ENCODE data around the gene HSP90B1.

Gene HSP90B1

GRCh38 chr12:103930787-103931735 lies 851 bp downstream of the HSP90B1 start:
- DNase-seq = no peak

GRCh38 chr12:103933237-103933636 lies 3.0 kb downstream of the HSP90B1 start:
- no peak for DNase-seq

- DNase-seq = no peak
Observed at GRCh38 chr12:103936679-103937078, 6.5 kb downstream of the HSP90B1 start.

GRCh38 chr12:103944964-103945363 lies 14.8 kb downstream of the HSP90B1 start:
- DNase-seq = no peak

GRCh38 chr12:103947871-103948555 lies 17.8 kb downstream of the HSP90B1 start:
- no peak for DNase-seq

- DNase-seq = no peak
Observed at GRCh38 chr12:103948746-103949406, 18.7 kb downstream of the HSP90B1 start.

GRCh38 chr12:103952497-103952896 lies 22.3 kb downstream of the HSP90B1 start:
- no peak for DNase-seq

GRCh38 chr12:103955811-103956508 lies 25.8 kb downstream of the HSP90B1 start:
- no peak for DNase-seq

- DNase-seq = peak; percentile 50
Observed at GRCh38 chr12:103956509-103957027, 26.4 kb downstream of the HSP90B1 start.

- DNase-seq = no peak
Observed at GRCh38 chr12:103957865-103958388, 27.7 kb downstream of the HSP90B1 start.

- no peak for DNase-seq
Observed at GRCh38 chr12:103958621-103959020, 28.4 kb downstream of the HSP90B1 start.

GRCh38 chr12:103960616-103961227 lies 30.5 kb downstream of the HSP90B1 start:
- no peak for DNase-seq

GRCh38 chr12:103962493-103962892 lies 32.3 kb downstream of the HSP90B1 start:
- no peak for DNase-seq

GRCh38 chr12:103964805-103965204 lies 34.6 kb downstream of the HSP90B1 start:
- DNase-seq = no peak

- no peak for DNase-seq
Observed at GRCh38 chr12:103965255-103965589, 35.0 kb downstream of the HSP90B1 start.

- peak; percentile 99 for DNase-seq
Observed at GRCh38 chr12:103965590-103966504, 35.6 kb downstream of the HSP90B1 start, which contains the start of gene TDG. TSS of gene TDG (plus strand) at chr12:103965872. CDS start at chr12:103966038, 166 bp downstream.

GRCh38 chr12:103966736-103967135 lies 36.5 kb downstream of the HSP90B1 start:
- DNase-seq = no peak

- no peak for DNase-seq
Observed at GRCh38 chr12:103969391-103969790, 39.2 kb downstream of the HSP90B1 start.

GRCh38 chr12:103973909-103974308 lies 43.7 kb downstream of the HSP90B1 start:
- no peak for DNase-seq

- no peak for DNase-seq
Observed at GRCh38 chr12:103975368-103975767, 45.2 kb downstream of the HSP90B1 start.

Data from NCI-H1105 treated with DMSO at 0.1 percent for 48 hours (cell line).